ENCODE data around the gene SSR3.
A peak's percentile ranks its signal among the peaks of the same experiment; 100 is the strongest.

SSR3 gene

GRCh38 chr3:156535162-156535627, 19.7 kb downstream of the SSR3 start:
- no peak for DNase-seq

- DNase-seq, result no peak
Measured at GRCh38 chr3:156533205-156533604, 21.7 kb downstream of the SSR3 start.

- DNase-seq, result no peak
Measured at GRCh38 chr3:156532730-156533129, 22.2 kb downstream of the SSR3 start.

GRCh38 chr3:156530980-156531379, 23.9 kb downstream of the SSR3 start:
- no peak for DNase-seq

- DNase-seq, result no peak
Measured at GRCh38 chr3:156527060-156527459, 27.9 kb downstream of the SSR3 start.

GRCh38 chr3:156525808-156526207, 29.1 kb downstream of the SSR3 start:
- DNase-seq, result no peak

GRCh38 chr3:156522673-156523072, 32.2 kb downstream of the SSR3 start:
- DNase-seq, result no peak

GRCh38 chr3:156519758-156520162, 35.2 kb downstream of the SSR3 start:
- DNase-seq, result no peak

- no peak for DNase-seq
Measured at GRCh38 chr3:156518726-156519125, 36.2 kb downstream of the SSR3 start.

- DNase-seq, result no peak
Measured at GRCh38 chr3:156516961-156517360, 38.0 kb downstream of the SSR3 start.

- DNase-seq, result no peak
Measured at GRCh38 chr3:156516284-156516683, 38.6 kb downstream of the SSR3 start.

GRCh38 chr3:156513619-156514018, 41.3 kb downstream of the SSR3 start:
- peak; percentile 31 for DNase-seq

- no peak for DNase-seq
Measured at GRCh38 chr3:156511987-156512677, 42.8 kb downstream of the SSR3 start.

GRCh38 chr3:156509189-156510174, 45.4 kb downstream of the SSR3 start:
- DNase-seq, result peak; percentile 5

- no peak for DNase-seq
Measured at GRCh38 chr3:156507285-156507684, 47.6 kb downstream of the SSR3 start.

- DNase-seq, result no peak
Measured at GRCh38 chr3:156498307-156498706, 56.6 kb downstream of the SSR3 start.

GRCh38 chr3:156497326-156497725, 57.6 kb downstream of the SSR3 start:
- no peak for DNase-seq

GRCh38 chr3:156495816-156496215, 59.1 kb downstream of the SSR3 start:
- no peak for DNase-seq

- no peak for DNase-seq
Measured at GRCh38 chr3:156493887-156494286, 61.0 kb downstream of the SSR3 start.

GRCh38 chr3:156492801-156493261, 62.1 kb downstream of the SSR3 start:
- DNase-seq, result no peak

- DNase-seq, result no peak
Measured at GRCh38 chr3:156491192-156491591, 63.7 kb downstream of the SSR3 start.
